ENCODE data around the gene CNN1. TPM values are rescaled to one million over a fixed set of nuclear protein-coding genes. Genes with fewer than 3 reads are reported as not detected.
"Not testable (repeated sequence)": the region's sequence is repeated elsewhere in the genome, so short reads cannot be mapped to it uniquely, and the experiment has no call there.

CNN1 gene
- total RNA-seq, 1 experiment from 2014 or later: 15.7 TPM

DNA sequence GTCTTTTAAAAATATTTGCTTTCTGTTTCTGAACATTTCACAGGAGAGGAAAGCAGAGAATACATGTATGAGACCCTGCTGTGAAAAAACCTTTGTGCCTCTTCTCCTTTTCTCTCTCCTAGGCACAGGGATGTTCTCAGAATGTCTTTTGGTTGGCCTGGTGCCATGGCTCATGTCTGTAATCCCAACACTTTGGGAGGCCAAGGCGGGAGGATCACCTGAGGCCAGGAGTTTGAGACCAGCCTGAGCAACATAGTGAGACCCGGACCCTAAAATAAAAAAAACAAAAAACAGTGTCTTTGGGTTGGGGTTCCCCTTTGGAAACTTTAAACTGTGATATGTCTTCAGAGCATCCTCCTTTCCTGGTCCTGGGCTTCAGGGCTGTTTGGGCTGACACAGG lies 60.1 kb downstream of the CNN1 start:
- H2AFZ ChIP-seq (ENCODE audit: low read length): no peak overlapping the region
- Mint-ChIP-seq H3K36me3 (ENCODE audit: insufficient read depth in 1 of 3, low read depth in 3 of 3) (peaks cover 24 to 50% (median 38%) of the 10 kb centered on the region in 3 experiments), H3K4me3 (peak overlapping the region; percentile 79 to 91), H3K27ac (0 out of 7 replicates have a peak overlapping the region, but pooled peaks of 1 of the 3 experiments have one; percentile 33), H3K27me3 (ENCODE audit: low read depth) (no peaks in the 10 kb centered on the region), H3K9me3 (peaks cover 5 to 15% of the 10 kb centered on the region in 2 experiments; a peak in 4 of 5 replicates), H3K4me1 (peaks cover 19 to 35% of the 10 kb centered on the region in 2 experiments)
- no CpG with 5 or more reads among the region's 2 CpGs for WGBS (ENCODE audit: extremely low coverage, insufficient read length, low lambda C conversion rate)
- H3K27ac ChIP-seq (ENCODE audit: insufficient read length, low read depth, low read length): no peak overlapping the region
- H3K79me1 ChIP-seq (ENCODE audit: insufficient read depth, low read depth, low read length, poor library complexity, severe bottlenecking): peaks cover 10% of the 10 kb centered on the region
- TF ChIP-seq, protein P1, sequence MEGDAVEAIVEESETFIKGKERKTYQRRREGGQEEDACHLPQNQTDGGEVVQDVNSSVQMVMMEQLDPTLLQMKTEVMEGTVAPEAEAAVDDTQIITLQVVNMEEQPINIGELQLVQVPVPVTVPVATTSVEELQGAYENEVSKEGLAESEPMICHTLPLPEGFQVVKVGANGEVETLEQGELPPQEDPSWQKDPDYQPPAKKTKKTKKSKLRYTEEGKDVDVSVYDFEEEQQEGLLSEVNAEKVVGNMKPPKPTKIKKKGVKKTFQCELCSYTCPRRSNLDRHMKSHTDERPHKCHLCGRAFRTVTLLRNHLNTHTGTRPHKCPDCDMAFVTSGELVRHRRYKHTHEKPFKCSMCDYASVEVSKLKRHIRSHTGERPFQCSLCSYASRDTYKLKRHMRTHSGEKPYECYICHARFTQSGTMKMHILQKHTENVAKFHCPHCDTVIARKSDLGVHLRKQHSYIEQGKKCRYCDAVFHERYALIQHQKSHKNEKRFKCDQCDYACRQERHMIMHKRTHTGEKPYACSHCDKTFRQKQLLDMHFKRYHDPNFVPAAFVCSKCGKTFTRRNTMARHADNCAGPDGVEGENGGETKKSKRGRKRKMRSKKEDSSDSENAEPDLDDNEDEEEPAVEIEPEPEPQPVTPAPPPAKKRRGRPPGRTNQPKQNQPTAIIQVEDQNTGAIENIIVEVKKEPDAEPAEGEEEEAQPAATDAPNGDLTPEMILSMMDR (conservative IDR thresholded peaks at IDR 0.05): no peak
- H3K56ac ChIP-seq (ENCODE audit: insufficient read length, low read depth, low read length): no peak overlapping the region
- DNase-seq: no peak
- peaks cover 14% of the 10 kb centered on the region; the same call in 1 of the 2 replicates for H3K79me2 ChIP-seq (ENCODE audit: insufficient read depth, low read length)
- H2BK5ac ChIP-seq (ENCODE audit: insufficient read length, low read length): no peak overlapping the region
- H3K14ac ChIP-seq (ENCODE audit: insufficient read depth, low read length): no peak overlapping the region; the same call in 1 of the 2 replicates
- no peak overlapping the region for H3K4me2 ChIP-seq (ENCODE audit: insufficient read depth, insufficient read length, low read length)
- no peak overlapping the region for H3K18ac ChIP-seq (ENCODE audit: insufficient read length, low read depth, low read length)
- no peak overlapping the region for H3T11ph ChIP-seq (ENCODE audit: low read length)
- no peak overlapping the region for H2BK15ac ChIP-seq (ENCODE audit: low read depth, low read length)
- H4K91ac ChIP-seq (ENCODE audit: insufficient read length, low read depth, low read length): no peak overlapping the region
- H4K5ac ChIP-seq (ENCODE audit: insufficient read length, low read depth, low read length): no peak overlapping the region
- no peak overlapping the region for H3K4ac ChIP-seq (ENCODE audit: low read depth, low read length)
- no peaks in the 10 kb centered on the region for H3K9me3 ChIP-seq (ENCODE audit: control insufficient read depth, low read depth, low read length)
- H3K9ac ChIP-seq (ENCODE audit: extremely low read depth, insufficient read length, low read length): no peak overlapping the region
- no peak overlapping the region for H2BK20ac ChIP-seq (ENCODE audit: low read depth, low read length, poor library complexity, severe bottlenecking)
- H4K20me1 ChIP-seq (ENCODE audit: control insufficient read depth, insufficient read depth, insufficient read length): no peaks in the 10 kb centered on the region
- H3K23me2 ChIP-seq (ENCODE audit: insufficient read length, low read depth, low read length, poor library complexity, severe bottlenecking): peaks cover 2% of the 10 kb centered on the region
- H3K23ac ChIP-seq (ENCODE audit: insufficient read length, low read depth, low read length): no peak overlapping the region
- no peak overlapping the region for H2BK120ac ChIP-seq (ENCODE audit: low read depth, low read length, poor library complexity, severe bottlenecking)
- H3K4me1 ChIP-seq (ENCODE audit: insufficient read depth, low read length): no peaks in the 10 kb centered on the region
- no peak overlapping the region for H2AK5ac ChIP-seq (ENCODE audit: insufficient read length, low read length)
- H3K27me3 ChIP-seq (ENCODE audit: insufficient read depth, low read length): no peaks in the 10 kb centered on the region
- no peak overlapping the region for H4K8ac ChIP-seq (replicated peaks; ENCODE audit: insufficient read length, low read depth, low read length)
- no peak overlapping the region for H2BK12ac ChIP-seq (ENCODE audit: insufficient read length, low read depth, low read length)

DNA sequence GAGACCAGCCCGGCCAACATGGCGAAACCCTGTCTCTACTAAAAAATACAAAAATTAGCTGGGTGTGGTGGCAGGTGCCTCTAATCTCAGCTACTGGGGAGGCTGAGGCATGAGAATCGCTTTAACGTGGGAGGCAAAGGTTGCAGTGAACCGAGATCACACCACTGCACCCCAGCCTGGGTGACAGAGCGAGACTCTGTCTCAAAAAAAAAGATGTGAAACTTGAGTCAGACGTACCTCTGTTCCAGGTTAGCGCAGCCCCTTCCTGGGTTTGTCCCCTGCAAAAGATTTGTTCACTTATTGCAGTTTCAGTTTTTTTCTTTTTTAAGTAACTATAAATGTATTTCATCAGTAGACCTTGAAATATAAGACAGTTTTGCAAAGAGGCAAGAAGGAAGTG lies 61.1 kb downstream of the CNN1 start:
- not testable (repeated sequence) for H2BK5ac ChIP-seq (ENCODE audit: insufficient read length, low read length); H3K4me1 ChIP-seq (ENCODE audit: insufficient read depth, low read length); H3K18ac ChIP-seq (ENCODE audit: insufficient read length, low read depth, low read length); H3K79me1 ChIP-seq (ENCODE audit: insufficient read depth, low read depth, low read length, poor library complexity, severe bottlenecking); H3K27me3 ChIP-seq (ENCODE audit: insufficient read depth, low read length); H3K27me3 Mint-ChIP-seq (ENCODE audit: low read depth); H4K91ac ChIP-seq (ENCODE audit: insufficient read length, low read depth, low read length); H2BK12ac ChIP-seq (ENCODE audit: insufficient read length, low read depth, low read length); H2AFZ ChIP-seq (ENCODE audit: low read length); H3K9ac ChIP-seq (ENCODE audit: extremely low read depth, insufficient read length, low read length); H3K23ac ChIP-seq (ENCODE audit: insufficient read length, low read depth, low read length); DNase-seq; H4K5ac ChIP-seq (ENCODE audit: insufficient read length, low read depth, low read length); H3K23me2 ChIP-seq (ENCODE audit: insufficient read length, low read depth, low read length, poor library complexity, severe bottlenecking); H3K4me2 ChIP-seq (ENCODE audit: insufficient read depth, insufficient read length, low read length); H2BK20ac ChIP-seq (ENCODE audit: low read depth, low read length, poor library complexity, severe bottlenecking); H2AK5ac ChIP-seq (ENCODE audit: insufficient read length, low read length); H3K14ac ChIP-seq (ENCODE audit: insufficient read depth, low read length); H4K20me1 ChIP-seq (ENCODE audit: control insufficient read depth, insufficient read depth, insufficient read length); H3K4ac ChIP-seq (ENCODE audit: low read depth, low read length); H3T11ph ChIP-seq (ENCODE audit: low read length); H3K9me3 ChIP-seq (ENCODE audit: control insufficient read depth, low read depth, low read length); H4K8ac ChIP-seq (replicated peaks; ENCODE audit: insufficient read length, low read depth, low read length); H2BK120ac ChIP-seq (ENCODE audit: low read depth, low read length, poor library complexity, severe bottlenecking); H2BK15ac ChIP-seq (ENCODE audit: low read depth, low read length); H3K27ac ChIP-seq (ENCODE audit: insufficient read length, low read depth, low read length); H3K56ac ChIP-seq (ENCODE audit: insufficient read length, low read depth, low read length); H3K27ac Mint-ChIP-seq
- peaks cover 33 to 59% (median 48%) of the 10 kb centered on the region in 3 experiments for H3K36me3 Mint-ChIP-seq (ENCODE audit: insufficient read depth in 1 of 3, low read depth in 3 of 3)
- H3K4me1 Mint-ChIP-seq: peaks cover 19 to 35% of the 10 kb centered on the region in 2 experiments
- H3K9me3 Mint-ChIP-seq: peaks cover 13 to 24% of the 10 kb centered on the region in 2 experiments
- WGBS (ENCODE audit: extremely low coverage, insufficient read length, low lambda C conversion rate): no CpG with 5 or more reads among the region's 8 CpGs
- H3K79me2 ChIP-seq (ENCODE audit: insufficient read depth, low read length): peaks cover 17% of the 10 kb centered on the region; the same call in 1 of the 2 replicates
- peak overlapping the region in 1 of 2 experiments; percentile 79; a peak in 2 of 5 replicates for H3K4me3 Mint-ChIP-seq
